Calu3 (cell line): Measurements from ENCODE around the gene ATP6V1B1. TPM values are rescaled to one million over a fixed set of nuclear protein-coding genes. Genes with fewer than 3 reads are reported as not detected.

Source experiments
- BruUV-seq: library from RNA; stranded (reverse); fragments of 400-500 nt; replicated peaks from 2 replicates; lab custom pipeline; 2021; lab: Mats Ljungman, UMichigan
- CTCF ChIA-PET: fragments of 300-600 bp; sonication (Branson Sonifier 250); formaldehyde crosslinking; loops from one replicate; lab custom pipeline; 2022; ENCODE audit warnings: antibody characterized with exemption; lab: Charles Lee
- DNase-seq: peaks from one replicate; pipeline ENCODE4 v3.0.0; 2022
- H3K27ac Mint-ChIP-seq: one replicate; pipeline ENCODE4 v1.8.0; 2022; ENCODE audit warnings: mixed read lengths; ENCODE audit not compliant: unreplicated experiment
- H3K27me3 Mint-ChIP-seq: one replicate; pipeline ENCODE4 v1.8.0; 2022; ENCODE audit warnings: mixed read lengths; ENCODE audit not compliant: unreplicated experiment
- H3K36me3 Mint-ChIP-seq: one replicate; pipeline ENCODE4 v1.8.0; 2022; ENCODE audit warnings: mild to moderate bottlenecking, moderate library complexity, mixed read lengths; ENCODE audit not compliant: insufficient read depth, unreplicated experiment
- H3K4me1 Mint-ChIP-seq: one replicate; pipeline ENCODE4 v1.8.0; 2022; ENCODE audit warnings: mild to moderate bottlenecking, low read depth, mixed read lengths; ENCODE audit not compliant: unreplicated experiment
- H3K4me3 Mint-ChIP-seq: one replicate; pipeline ENCODE4 v1.8.0; 2022; ENCODE audit warnings: mild to moderate bottlenecking, low read depth, moderate library complexity, mixed read lengths; ENCODE audit not compliant: unreplicated experiment
- H3K9me3 Mint-ChIP-seq: one replicate; pipeline ENCODE4 v1.8.0; 2022; ENCODE audit warnings: low read depth, mixed read lengths; ENCODE audit not compliant: unreplicated experiment
- intact Hi-C: fragments of 100-400 bp; cut with micrococcal nuclease; formaldehyde crosslinking; loops from one replicate; pipeline ENCODE4 v1.10.0; 2022; ENCODE audit not compliant: unreplicated experiment
- total RNA-seq: library from RNA; stranded (reverse); gene quantifications from 2 replicates; pipeline ENCODE4 v1.2.3, GENCODE V29; 2022
- TF ChIP-seq, protein P1 (sequence below): fragments of 200-600 bp; IDR thresholded peaks from one replicate; pipeline ENCODE4 v1.8.0; 2022; ENCODE audit warnings: antibody characterized with exemption; ENCODE audit not compliant: unreplicated experiment

The ATP6V1B1 gene
- total RNA-seq, 1 experiment from 2014 or later, result not detected

DNA sequence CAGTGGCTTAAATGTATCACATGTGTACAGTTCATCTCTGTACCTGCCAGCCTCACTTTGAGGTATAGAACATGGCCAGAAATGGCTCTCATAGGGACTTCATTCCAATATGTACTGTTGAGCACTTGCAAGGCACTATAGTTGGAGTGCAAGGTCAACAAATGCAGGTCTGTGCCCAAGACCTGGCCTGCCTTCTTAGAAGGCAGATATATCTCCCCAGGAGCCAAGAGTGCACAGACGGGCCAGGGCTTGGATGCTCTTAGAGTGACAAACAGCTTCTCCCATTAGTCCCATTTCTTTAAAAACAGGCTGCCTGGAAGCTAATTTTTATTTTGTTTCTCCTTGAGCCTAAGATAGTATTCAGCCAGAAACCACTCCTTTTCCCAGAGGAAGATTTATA lies 51.7 kb downstream of the ATP6V1B1 start:
- CTCF ChIA-PET, result no interaction called here
- TF ChIP-seq, protein P1, sequence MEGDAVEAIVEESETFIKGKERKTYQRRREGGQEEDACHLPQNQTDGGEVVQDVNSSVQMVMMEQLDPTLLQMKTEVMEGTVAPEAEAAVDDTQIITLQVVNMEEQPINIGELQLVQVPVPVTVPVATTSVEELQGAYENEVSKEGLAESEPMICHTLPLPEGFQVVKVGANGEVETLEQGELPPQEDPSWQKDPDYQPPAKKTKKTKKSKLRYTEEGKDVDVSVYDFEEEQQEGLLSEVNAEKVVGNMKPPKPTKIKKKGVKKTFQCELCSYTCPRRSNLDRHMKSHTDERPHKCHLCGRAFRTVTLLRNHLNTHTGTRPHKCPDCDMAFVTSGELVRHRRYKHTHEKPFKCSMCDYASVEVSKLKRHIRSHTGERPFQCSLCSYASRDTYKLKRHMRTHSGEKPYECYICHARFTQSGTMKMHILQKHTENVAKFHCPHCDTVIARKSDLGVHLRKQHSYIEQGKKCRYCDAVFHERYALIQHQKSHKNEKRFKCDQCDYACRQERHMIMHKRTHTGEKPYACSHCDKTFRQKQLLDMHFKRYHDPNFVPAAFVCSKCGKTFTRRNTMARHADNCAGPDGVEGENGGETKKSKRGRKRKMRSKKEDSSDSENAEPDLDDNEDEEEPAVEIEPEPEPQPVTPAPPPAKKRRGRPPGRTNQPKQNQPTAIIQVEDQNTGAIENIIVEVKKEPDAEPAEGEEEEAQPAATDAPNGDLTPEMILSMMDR, result no peak
- Mint-ChIP-seq H3K9me3 (no peaks in the 10 kb centered on the region), H3K4me3 (no peak overlapping the region), H3K4me1 (no peaks in the 10 kb centered on the region), H3K36me3 (peaks cover 30% of the 10 kb centered on the region), H3K27me3 (no peaks in the 10 kb centered on the region), H3K27ac (no peak overlapping the region)
- no TSS peak for BruUV-seq
- no peak for DNase-seq
- intact Hi-C loops, result no loop called here

- BruUV-seq, result no TSS peak
- peaks cover 5% of the 10 kb centered on the region for H3K4me1 Mint-ChIP-seq
- no peak overlapping the region for H3K4me3 Mint-ChIP-seq
- H3K9me3 Mint-ChIP-seq, result no peaks in the 10 kb centered on the region
- H3K36me3 Mint-ChIP-seq, result peaks cover 33% of the 10 kb centered on the region
- no peak for DNase-seq
- H3K27me3 Mint-ChIP-seq, result no peaks in the 10 kb centered on the region
- CTCF ChIA-PET, result no interaction called here
- no peak overlapping the region for H3K27ac Mint-ChIP-seq
- intact Hi-C loops, result no loop called here
- TF ChIP-seq, protein P1, result no peak
Measured at GRCh38 chr2:70988151-70988550, 52.5 kb downstream of the ATP6V1B1 start.

- intact Hi-C loops, result no loop called here
- Mint-ChIP-seq H3K27me3 (no peaks in the 10 kb centered on the region), H3K27ac (no peak overlapping the region), H3K4me1 (peaks cover 9% of the 10 kb centered on the region), H3K9me3 (no peaks in the 10 kb centered on the region), H3K4me3 (no peak overlapping the region), H3K36me3 (peaks cover 42% of the 10 kb centered on the region)
- DNase-seq, result no peak
- no TSS peak for BruUV-seq
- TF ChIP-seq, protein P1, result no peak
- CTCF ChIA-PET, result interaction anchor here (0.6 kb wide), 1 partner anchor 11 kb away, joined by 3 read pairs; no protein-coding TSS in a partner anchor
Measured at GRCh38 chr2:70988726-70989648, 53.3 kb downstream of the ATP6V1B1 start.

DNA sequence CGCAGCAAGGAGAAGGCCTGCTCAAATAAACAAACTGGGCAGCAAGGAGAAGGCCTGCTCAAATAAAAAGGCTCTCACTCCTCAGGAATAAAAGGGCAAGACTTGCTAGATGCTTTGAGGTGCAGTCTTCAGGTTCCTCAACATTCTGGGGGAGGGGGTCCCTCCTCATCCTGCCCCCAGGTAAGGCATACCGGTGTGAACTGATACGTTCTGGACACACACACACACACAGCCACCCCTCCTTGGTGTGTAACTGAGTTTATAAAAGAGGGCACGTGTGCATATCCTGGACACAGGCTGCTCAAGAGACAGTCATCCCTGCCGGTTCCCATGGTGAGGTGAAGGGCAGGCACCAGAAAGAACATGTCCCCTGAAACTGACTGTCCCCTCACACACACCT lies 54.5 kb downstream of the ATP6V1B1 start:
- BruUV-seq, result no TSS peak
- intact Hi-C loops, result no loop called here
- no peaks in the 10 kb centered on the region for H3K9me3 Mint-ChIP-seq
- TF ChIP-seq, protein P1, result no peak
- peaks cover 50% of the 10 kb centered on the region for H3K36me3 Mint-ChIP-seq
- H3K4me3 Mint-ChIP-seq, result no peak overlapping the region
- no peaks in the 10 kb centered on the region for H3K27me3 Mint-ChIP-seq
- peaks cover 9% of the 10 kb centered on the region for H3K4me1 Mint-ChIP-seq
- H3K27ac Mint-ChIP-seq, result no peak overlapping the region
- CTCF ChIA-PET, result no interaction called here
- DNase-seq, result no peak
